GM18861 (cell line): ENCODE measurements around the gene PLCL2.
A peak's percentile ranks its signal among the peaks of the same experiment; 100 is the strongest.

Experiments
- ATAC-seq: cut with Tn5 transposase; IDR thresholded peaks from one replicate; pipeline ENCODE4 v1.9.1; 2021; ENCODE audit not compliant: unreplicated experiment

PLCL2 gene

GRCh38 chr3:16864610-16865313 is 20.0 kb upstream of the PLCL2 start:
- no peak for ATAC-seq

- ATAC-seq: no peak
These were observed 19.4 kb upstream of the PLCL2 start for GRCh38 chr3:16865335-16865734.

- ATAC-seq: no peak
These were observed 18.2 kb upstream of the PLCL2 start for GRCh38 chr3:16866571-16866970.

- ATAC-seq: no peak
These were observed 16.2 kb upstream of the PLCL2 start for GRCh38 chr3:16868513-16868912.

- ATAC-seq: no peak
These were observed 15.3 kb upstream of the PLCL2 start for GRCh38 chr3:16869261-16870005.

- ATAC-seq: no peak
These were observed 12.6 kb upstream of the PLCL2 start for GRCh38 chr3:16871915-16872842.

- no peak for ATAC-seq
These were observed 10.9 kb upstream of the PLCL2 start for GRCh38 chr3:16873872-16874271.

- no peak for ATAC-seq
These were observed 8.7 kb upstream of the PLCL2 start for GRCh38 chr3:16875876-16876550.

- no peak for ATAC-seq
These were observed 7.2 kb upstream of the PLCL2 start for GRCh38 chr3:16877505-16877904.

GRCh38 chr3:16877911-16878310 is 6.8 kb upstream of the PLCL2 start:
- ATAC-seq: no peak

- ATAC-seq: no peak
These were observed 2.7 kb upstream of the PLCL2 start for GRCh38 chr3:16881896-16882630.

GRCh38 chr3:16883057-16883722 is 1.6 kb upstream of the PLCL2 start:
- no peak for ATAC-seq

GRCh38 chr3:16883723-16884083 is 1.1 kb upstream of the PLCL2 start:
- no peak for ATAC-seq

GRCh38 chr3:16884084-16884747 is 539 bp upstream of the PLCL2 start:
- ATAC-seq: peak; percentile 28

- ATAC-seq: no peak
These were observed 993 bp downstream of the PLCL2 start for GRCh38 chr3:16885593-16886302.

GRCh38 chr3:16886303-16886683 is 1.5 kb downstream of the PLCL2 start:
- no peak for ATAC-seq

- no peak for ATAC-seq
These were observed 2.4 kb downstream of the PLCL2 start for GRCh38 chr3:16887130-16887529.

- no peak for ATAC-seq
These were observed 3.6 kb downstream of the PLCL2 start for GRCh38 chr3:16888356-16888755.
